HL-60 (cell line): Measurements from ENCODE around the gene IMMP2L.

Experiments used
- POLR2AphosphoS5 ChIP-seq: IDR thresholded peaks from 2 replicates; pipeline ENCODE4 v1.6.1; 2012; ENCODE audit warnings: low read depth
- SPI1 ChIP-seq: IDR thresholded peaks from 2 replicates; pipeline ENCODE4 v1.6.1; 2012; ENCODE audit warnings: low read depth, mild to moderate bottlenecking, borderline replicate concordance

- TF ChIP-seq SPI1 (no peak), POLR2AphosphoS5 (no peak)
These were observed 524.1 kb downstream of the IMMP2L start for GRCh38 chr7:111038185-111038584.
